HepG2 (cell line): ENCODE results near the gene REEP6. TPM values are rescaled to one million over a fixed set of nuclear protein-coding genes. Genes with fewer than 3 reads are reported as not detected.

ENCODE experiments used
- DNMT1 ChIP-seq: sonication (generic); formaldehyde crosslinking; IDR thresholded peaks from 2 replicates; pipeline ENCODE4 v1.5.1; 2020; ENCODE audit warnings: mild to moderate bottlenecking, missing genetic modification reagents
- GLI4 ChIP-seq: sonication (generic); formaldehyde crosslinking; IDR thresholded peaks from 2 replicates; pipeline ENCODE4 v1.5.1; 2020; ENCODE audit warnings: missing genetic modification reagents, mild to moderate bottlenecking, moderate library complexity, borderline replicate concordance
- HNRNPH1 ChIP-seq: fragments of 200-400 bp; formaldehyde crosslinking; optimal IDR thresholded peaks from 2 replicates; pipeline ENCODE3; 2017; ENCODE audit warnings: mild to moderate bottlenecking, low read depth, low read length
- MIXL1 ChIP-seq: IDR thresholded peaks from 2 replicates; pipeline ENCODE4 v1.6.1; 2016
- PAF1 ChIP-seq: IDR thresholded peaks from 2 replicates; pipeline ENCODE4 v1.6.1; 2016; ENCODE audit warnings: missing genetic modification reagents, missing compliant biosample characterization
- PHF21A ChIP-seq: sonication (generic); formaldehyde crosslinking; IDR thresholded peaks from 2 replicates; pipeline ENCODE4 v1.5.0; 2020; ENCODE audit warnings: mild to moderate bottlenecking, missing genetic modification reagents
- SMAD3 ChIP-seq: sonication (generic); formaldehyde crosslinking; IDR thresholded peaks from 2 replicates; pipeline ENCODE4 v1.4.0; 2020; ENCODE audit warnings: missing genetic modification reagents
- SSRP1 ChIP-seq: IDR thresholded peaks from 2 replicates; pipeline ENCODE4 v1.6.1; 2016; ENCODE audit warnings: control low read depth
- ZBTB1 ChIP-seq: sonication (generic); formaldehyde crosslinking; IDR thresholded peaks from 2 replicates; pipeline ENCODE4 v1.4.0; 2020; ENCODE audit warnings: missing genetic modification reagents, borderline replicate concordance
- ZFP36L1 ChIP-seq: sonication (generic); formaldehyde crosslinking; IDR thresholded peaks from 2 replicates; pipeline ENCODE4 v1.8.0; 2022; ENCODE audit warnings: mild to moderate bottlenecking, missing genetic modification reagents, moderate library complexity
- ZNF12 ChIP-seq: sonication (generic); formaldehyde crosslinking; IDR thresholded peaks from 2 replicates; pipeline ENCODE4 v1.5.0; 2020; ENCODE audit warnings: missing genetic modification reagents
- ZNF138 ChIP-seq: sonication (generic); formaldehyde crosslinking; IDR thresholded peaks from 2 replicates; pipeline ENCODE4 v1.5.0; 2020; ENCODE audit warnings: mild to moderate bottlenecking, low read depth, missing genetic modification reagents
- ZNF17 ChIP-seq: sonication (generic); formaldehyde crosslinking; IDR thresholded peaks from 2 replicates; pipeline ENCODE4 v1.5.0; 2020; ENCODE audit warnings: mild to moderate bottlenecking, missing genetic modification reagents
- ZNF329 ChIP-seq: sonication (generic); formaldehyde crosslinking; IDR thresholded peaks from 2 replicates; pipeline ENCODE4 v1.9.0; 2021; ENCODE audit warnings: low read depth, mild to moderate bottlenecking, missing genetic modification reagents
- ZNF660 ChIP-seq: sonication (generic); formaldehyde crosslinking; IDR thresholded peaks from 2 replicates; pipeline ENCODE4 v1.5.1; 2020; ENCODE audit warnings: mild to moderate bottlenecking, low read depth, missing genetic modification reagents, borderline replicate concordance
- ZNF792 ChIP-seq: IDR thresholded peaks from 2 replicates; pipeline ENCODE4 v1.6.1; 2016
- ZSCAN21 ChIP-seq: sonication (generic); formaldehyde crosslinking; IDR thresholded peaks from 2 replicates; pipeline ENCODE4 v1.8.0; 2022; ENCODE audit warnings: mild to moderate bottlenecking, missing genetic modification reagents, moderate library complexity, borderline replicate concordance
- polyA plus RNA-seq, 8 experiments: library from polyadenylated mRNA; depleted of rRNA in 3 of 8; stranded (reverse) in 7 of 8; unstranded in 1 of 8; fragments of >200 nt; fragmentation: Illumina TruSeq in 4 of 8; extraction: Trizol in 4 of 8; gene quantifications; 2 replicates each; pipeline versions ENCODE4 v1.2.1 to v1.2.3, GENCODE V29; 2011 to 2016; ENCODE audit warnings: low read depth in 4 of 8, missing spikeins in 1 of 8, mixed read lengths in 1 of 8; ENCODE audit not compliant: insufficient read depth in 1 of 8
- total RNA-seq, 5 experiments: library from RNA; depleted of rRNA; stranded (reverse); fragments of >200 nt; fragmentation: Illumina TruSeq; extraction: Trizol; gene quantifications; 2 replicates each; pipeline ENCODE4 v1.2.3, GENCODE V29; 2016; ENCODE audit warnings: low read depth in 1 of 5
- TF ChIP-seq, protein P1 (sequence below): sonication (generic); formaldehyde crosslinking; IDR thresholded peaks from 2 replicates; pipeline ENCODE4 v1.4.0; 2020; ENCODE audit warnings: mild to moderate bottlenecking, missing genetic modification reagents
- TF ChIP-seq, protein P2 (sequence below): IDR thresholded peaks from 2 replicates; pipeline ENCODE4 v1.6.1; 2016; ENCODE audit warnings: low read depth, borderline replicate concordance
- TF ChIP-seq, protein P3 (sequence below): sonication (generic); formaldehyde crosslinking; IDR thresholded peaks from 2 replicates; pipeline ENCODE4 v1.4.0; 2020; ENCODE audit warnings: mild to moderate bottlenecking, missing genetic modification reagents
- TF ChIP-seq, protein P4 (sequence below): sonication (generic); formaldehyde crosslinking; IDR thresholded peaks from 2 replicates; pipeline ENCODE4 v1.4.0; 2020; ENCODE audit warnings: missing genetic modification reagents
- TF ChIP-seq, protein P5 (sequence below): sonication (generic); formaldehyde crosslinking; IDR thresholded peaks from 2 replicates; pipeline ENCODE4 v1.4.0; 2020; ENCODE audit warnings: mild to moderate bottlenecking, missing genetic modification reagents

Gene REEP6
- total and polyA plus RNA-seq, 2 of the 13 experiments (the other 11 are each of a cell fraction or from before 2014, with no cell fraction given), result 10.0 to 28.8 TPM

DNA sequence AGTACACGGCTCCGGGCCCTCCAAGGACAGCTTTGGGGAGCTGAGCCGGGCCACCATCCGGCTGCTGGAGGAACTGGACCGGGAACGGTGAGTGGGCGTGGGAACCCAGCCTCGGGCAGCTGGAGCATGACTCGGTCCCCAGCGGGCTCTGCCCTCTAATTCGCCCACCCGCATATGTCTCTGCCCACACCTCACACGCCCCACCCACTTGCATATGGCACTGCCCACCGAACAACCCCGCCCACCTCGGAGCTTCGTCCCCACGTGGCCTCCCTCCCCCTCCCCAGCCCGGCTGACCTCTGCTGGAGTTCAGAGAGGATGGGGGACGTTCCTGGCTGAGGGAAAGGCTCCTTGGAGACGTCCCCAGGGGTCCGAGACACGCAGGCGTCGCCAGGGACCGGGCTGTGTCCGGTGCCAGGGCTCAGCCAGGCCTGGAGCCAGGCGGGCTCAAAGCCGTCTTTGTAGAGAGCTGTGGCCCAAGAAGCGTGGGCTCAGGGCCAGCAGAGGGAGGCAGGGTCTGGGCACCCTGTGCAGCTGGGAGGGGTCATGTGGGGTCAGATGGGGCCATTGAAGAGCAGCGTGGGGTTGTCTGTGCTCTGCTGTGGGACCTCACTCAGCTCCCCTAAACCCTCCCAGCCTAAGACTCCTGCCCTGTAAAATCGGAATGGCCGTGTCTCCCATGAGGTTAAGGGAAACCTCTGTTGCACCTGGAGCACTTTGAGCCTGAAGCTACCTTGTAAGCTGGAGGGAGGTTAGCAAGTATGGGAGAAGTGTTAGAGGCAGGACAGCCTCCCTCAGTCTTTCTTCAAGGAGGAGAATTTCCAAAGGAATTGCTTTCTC is 37.2 kb upstream of the REEP6 start (continued):
- TF ChIP-seq, protein P1, sequence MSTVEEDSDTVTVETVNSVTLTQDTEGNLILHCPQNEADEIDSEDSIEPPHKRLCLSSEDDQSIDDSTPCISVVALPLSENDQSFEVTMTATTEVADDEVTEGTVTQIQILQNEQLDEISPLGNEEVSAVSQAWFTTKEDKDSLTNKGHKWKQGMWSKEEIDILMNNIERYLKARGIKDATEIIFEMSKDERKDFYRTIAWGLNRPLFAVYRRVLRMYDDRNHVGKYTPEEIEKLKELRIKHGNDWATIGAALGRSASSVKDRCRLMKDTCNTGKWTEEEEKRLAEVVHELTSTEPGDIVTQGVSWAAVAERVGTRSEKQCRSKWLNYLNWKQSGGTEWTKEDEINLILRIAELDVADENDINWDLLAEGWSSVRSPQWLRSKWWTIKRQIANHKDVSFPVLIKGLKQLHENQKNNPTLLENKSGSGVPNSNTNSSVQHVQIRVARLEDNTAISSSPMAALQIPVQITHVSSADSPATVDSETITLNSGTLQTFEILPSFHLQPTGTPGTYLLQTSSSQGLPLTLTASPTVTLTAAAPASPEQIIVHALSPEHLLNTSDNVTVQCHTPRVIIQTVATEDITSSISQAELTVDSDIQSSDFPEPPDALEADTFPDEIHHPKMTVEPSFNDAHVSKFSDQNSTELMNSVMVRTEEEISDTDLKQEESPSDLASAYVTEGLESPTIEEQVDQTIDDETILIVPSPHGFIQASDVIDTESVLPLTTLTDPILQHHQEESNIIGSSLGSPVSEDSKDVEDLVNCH (CRISPR knock-in tag), result no peak
- TF ChIP-seq, protein P2, sequence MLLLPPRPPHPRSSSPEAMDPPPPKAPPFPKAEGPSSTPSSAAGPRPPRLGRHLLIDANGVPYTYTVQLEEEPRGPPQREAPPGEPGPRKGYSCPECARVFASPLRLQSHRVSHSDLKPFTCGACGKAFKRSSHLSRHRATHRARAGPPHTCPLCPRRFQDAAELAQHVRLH (CRISPR knock-in tag), result no peak
- no peak for TF ChIP-seq GLI4 (CRISPR knock-in tag)
- no peak for TF ChIP-seq MIXL1
- no peak for TF ChIP-seq SMAD3 (CRISPR knock-in tag)
- no peak for TF ChIP-seq PHF21A (CRISPR knock-in tag)
- TF ChIP-seq, protein P3, sequence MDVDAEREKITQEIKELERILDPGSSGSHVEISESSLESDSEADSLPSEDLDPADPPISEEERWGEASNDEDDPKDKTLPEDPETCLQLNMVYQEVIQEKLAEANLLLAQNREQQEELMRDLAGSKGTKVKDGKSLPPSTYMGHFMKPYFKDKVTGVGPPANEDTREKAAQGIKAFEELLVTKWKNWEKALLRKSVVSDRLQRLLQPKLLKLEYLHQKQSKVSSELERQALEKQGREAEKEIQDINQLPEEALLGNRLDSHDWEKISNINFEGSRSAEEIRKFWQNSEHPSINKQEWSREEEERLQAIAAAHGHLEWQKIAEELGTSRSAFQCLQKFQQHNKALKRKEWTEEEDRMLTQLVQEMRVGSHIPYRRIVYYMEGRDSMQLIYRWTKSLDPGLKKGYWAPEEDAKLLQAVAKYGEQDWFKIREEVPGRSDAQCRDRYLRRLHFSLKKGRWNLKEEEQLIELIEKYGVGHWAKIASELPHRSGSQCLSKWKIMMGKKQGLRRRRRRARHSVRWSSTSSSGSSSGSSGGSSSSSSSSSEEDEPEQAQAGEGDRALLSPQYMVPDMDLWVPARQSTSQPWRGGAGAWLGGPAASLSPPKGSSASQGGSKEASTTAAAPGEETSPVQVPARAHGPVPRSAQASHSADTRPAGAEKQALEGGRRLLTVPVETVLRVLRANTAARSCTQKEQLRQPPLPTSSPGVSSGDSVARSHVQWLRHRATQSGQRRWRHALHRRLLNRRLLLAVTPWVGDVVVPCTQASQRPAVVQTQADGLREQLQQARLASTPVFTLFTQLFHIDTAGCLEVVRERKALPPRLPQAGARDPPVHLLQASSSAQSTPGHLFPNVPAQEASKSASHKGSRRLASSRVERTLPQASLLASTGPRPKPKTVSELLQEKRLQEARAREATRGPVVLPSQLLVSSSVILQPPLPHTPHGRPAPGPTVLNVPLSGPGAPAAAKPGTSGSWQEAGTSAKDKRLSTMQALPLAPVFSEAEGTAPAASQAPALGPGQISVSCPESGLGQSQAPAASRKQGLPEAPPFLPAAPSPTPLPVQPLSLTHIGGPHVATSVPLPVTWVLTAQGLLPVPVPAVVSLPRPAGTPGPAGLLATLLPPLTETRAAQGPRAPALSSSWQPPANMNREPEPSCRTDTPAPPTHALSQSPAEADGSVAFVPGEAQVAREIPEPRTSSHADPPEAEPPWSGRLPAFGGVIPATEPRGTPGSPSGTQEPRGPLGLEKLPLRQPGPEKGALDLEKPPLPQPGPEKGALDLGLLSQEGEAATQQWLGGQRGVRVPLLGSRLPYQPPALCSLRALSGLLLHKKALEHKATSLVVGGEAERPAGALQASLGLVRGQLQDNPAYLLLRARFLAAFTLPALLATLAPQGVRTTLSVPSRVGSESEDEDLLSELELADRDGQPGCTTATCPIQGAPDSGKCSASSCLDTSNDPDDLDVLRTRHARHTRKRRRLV (CRISPR knock-in tag), result no peak
- TF ChIP-seq PAF1 (CRISPR knock-in tag), result no peak
- TF ChIP-seq ZNF792 (CRISPR knock-in tag), result no peak
- TF ChIP-seq ZFP36L1 (CRISPR knock-in tag), result no peak
- TF ChIP-seq ZBTB1 (CRISPR knock-in tag), result no peak
- TF ChIP-seq ZNF660 (CRISPR knock-in tag), result no peak
- TF ChIP-seq ZSCAN21 (CRISPR knock-in tag), result no peak
- TF ChIP-seq, protein P4, sequence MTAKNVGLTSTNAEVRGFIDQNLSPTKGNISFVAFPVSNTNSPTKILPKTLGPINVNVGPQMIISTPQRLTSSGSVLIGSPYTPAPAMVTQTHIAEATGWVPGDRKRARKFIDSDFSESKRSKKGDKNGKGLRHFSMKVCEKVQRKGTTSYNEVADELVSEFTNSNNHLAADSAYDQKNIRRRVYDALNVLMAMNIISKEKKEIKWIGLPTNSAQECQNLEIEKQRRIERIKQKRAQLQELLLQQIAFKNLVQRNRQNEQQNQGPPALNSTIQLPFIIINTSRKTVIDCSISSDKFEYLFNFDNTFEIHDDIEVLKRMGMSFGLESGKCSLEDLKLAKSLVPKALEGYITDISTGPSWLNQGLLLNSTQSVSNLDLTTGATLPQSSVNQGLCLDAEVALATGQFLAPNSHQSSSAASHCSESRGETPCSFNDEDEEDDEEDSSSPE (CRISPR knock-in tag), result no peak
- 0 out of 2 replicates have a peak, but pooled peaks have one; percentile 16 for TF ChIP-seq ZNF12 (CRISPR knock-in tag)
- TF ChIP-seq ZNF329 (CRISPR knock-in tag), result peak; percentile 98
- no peak for TF ChIP-seq DNMT1 (CRISPR knock-in tag)
- no peak for TF ChIP-seq HNRNPH1
- TF ChIP-seq SSRP1 (CRISPR knock-in tag), result no peak
- TF ChIP-seq ZNF138 (CRISPR knock-in tag), result no peak
- no peak for TF ChIP-seq ZNF17
- TF ChIP-seq, protein P5, sequence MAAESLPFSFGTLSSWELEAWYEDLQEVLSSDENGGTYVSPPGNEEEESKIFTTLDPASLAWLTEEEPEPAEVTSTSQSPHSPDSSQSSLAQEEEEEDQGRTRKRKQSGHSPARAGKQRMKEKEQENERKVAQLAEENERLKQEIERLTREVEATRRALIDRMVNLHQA (CRISPR knock-in tag), result no peak
